Measurements from ENCODE around the gene DDB1.

GRCh38 chr11:61364012-61364675 lies 31.2 kb upstream of the DDB1 start:
- TF ChIP-seq GATA2 (IDR thresholded peaks at IDR 0.05; ENCODE audit: low read depth, low read length): no peak
- TF ChIP-seq GATA3 (IDR thresholded peaks at IDR 0.05; ENCODE audit: low read depth, low read length): no peak
